Measurements from ENCODE around the gene ITGB7. TPM values are rescaled to one million over a fixed set of nuclear protein-coding genes. Genes with fewer than 3 reads are reported as not detected.

ITGB7 gene
- total and polyA plus RNA-seq, 9 of the 15 experiments (the other 6 are each of a cell fraction or from before 2014, with no cell fraction given) = 0.06 to 2.0 (median 0.67) TPM

GRCh38 chr12:53180220-53180930 lies 26.7 kb downstream of the ITGB7 start, which contains the start of the genes CSAD and ZNF740:
Gene CSAD (minus strand): TSS chr12:53180925. CDS start chr12:53173470, 7,455 bp downstream.
Gene ZNF740 (plus strand): TSS chr12:53180722. CDS start chr12:53181984, 1,262 bp downstream.
- Histone ChIP-seq H3K4me1 (replicated peaks in 1 of 2; ENCODE audit: control insufficient read depth in 2 of 2, insufficient read depth in 2 of 2, low read length in 2 of 2) (peaks cover 16 to 26% of the 10 kb centered on the region in 2 experiments; a peak in 4 of 5 replicates), H3K27me3 (ENCODE audit: control insufficient read depth in 2 of 2, insufficient read depth in 2 of 2, low read length in 2 of 2) (no peaks in the 10 kb centered on the region), H3K9ac (ENCODE audit: insufficient read depth in 1 of 2, low read depth in 2 of 2, low read length in 2 of 2) (peak within 1 kb of the TSS; percentile 82 to 100), H3K4me2 (ENCODE audit: insufficient read depth, low read length) (peak within 1 kb of the TSS; percentile 92), H4K20me1 (replicated peaks; ENCODE audit: control insufficient read depth, insufficient read depth, low read length) (no peaks in the 10 kb centered on the region), H2AFZ (ENCODE audit: low read depth, low read length) (peak within 1 kb of the TSS; percentile 87), H3K79me2 (ENCODE audit: control insufficient read depth, insufficient read depth, low read length) (peaks cover 34% of the 10 kb centered on the region), H3K4me3 (peak within 1 kb of the TSS; percentile 75), H3K9me1 (ENCODE audit: control insufficient read depth, insufficient read depth, low read length) (no peaks in the 10 kb centered on the region), H3K9me3 (replicated peaks; ENCODE audit: control insufficient read depth, insufficient read depth, low read depth, low read length) (peaks cover 5% of the 10 kb centered on the region), H3K36me3 (ENCODE audit: control insufficient read depth, insufficient read depth, low read length) (peaks cover 37% of the 10 kb centered on the region), H3K27ac (ENCODE audit: extremely low read depth, low read depth, low read length) (peak within 1 kb of the TSS; percentile 86)
- DNase-seq (ENCODE audit: extremely low read depth in 1 of 4, low spot score in 3 of 4) = peak; percentile 96 to 99 (median 97)
- peak; percentile 93 for FAIRE-seq
- under 1% methylated on average over 56 of the region's 70 CpGs for WGBS (ENCODE audit: insufficient coverage, low coverage, missing lambda C conversion rate)
- in situ Hi-C loops (cut with MboI) = loop anchor here (10.0 kb wide), 1 partner anchor 756 kb away; no protein-coding TSS in a partner anchor
- ChIA-PET POLR2A (interaction anchor here (0.5 to 2.3 kb wide), 12 partner anchors 9 to 533 kb away, joined by 3 to 8 read pairs (median 4); partner anchors contain the start of genes ESPL1 and SPRYD3), CTCF (ENCODE audit: low intra/inter-chr PET ratio) (interaction anchor here (0.7 kb wide), 1 partner anchor 14 kb away, joined by 4 read pairs; no protein-coding TSS in a partner anchor)
- BruUV-seq (replicated peaks) = no TSS peak
- intact Hi-C loops (cut with micrococcal nuclease) = loop anchor here (2.0 kb wide), 1 partner anchor 40 kb away; no protein-coding TSS in a partner anchor
- ATAC-seq = peak; percentile 98
- TF ChIP-seq RB1 (IDR thresholded peaks at IDR 0.05; ENCODE audit: low read depth) (peak; percentile 74), ZNF639 (CRISPR knock-in tag; conservative IDR thresholded peaks at IDR 0.05 in 1 of 2, IDR thresholded peaks at IDR 0.05 in 1 of 2) (peak in 1 of 2 experiments; percentile 98; a peak in 2 of 4 replicates), TRIM25 (IDR thresholded peaks at IDR 0.05; ENCODE audit: borderline replicate concordance) (no peak), TAF1 (IDR thresholded peaks at IDR 0.05; ENCODE audit: control insufficient read depth, extremely low read depth, insufficient read depth, low read length, severe bottlenecking) (peak; percentile 85), KLF1 (tag; IDR thresholded peaks at IDR 0.05) (peak; percentile 13; the same call in 1 of the 2 replicates), U2AF1 (optimal IDR thresholded peaks at IDR 0.05; ENCODE audit: low read depth, low read length) (peak; percentile 64), SIN3A (IDR thresholded peaks at IDR 0.05; ENCODE audit: borderline replicate concordance in 2 of 2, control insufficient read depth in 1 of 2, low read depth in 2 of 2, low read length in 2 of 2) (peak in 1 of 2 experiments; percentile 60; a peak in 2 of 4 replicates), KLF13 (tag; IDR thresholded peaks at IDR 0.05; ENCODE audit: borderline replicate concordance, low read depth) (peak; percentile 54; the same call in 1 of the 2 replicates), PTBP1 (IDR thresholded peaks at IDR 0.05; ENCODE audit: low read depth, low read length) (no peak), TEAD1 (CRISPR knock-in tag; IDR thresholded peaks at IDR 0.05) (0 out of 4 replicates have a peak, but pooled peaks of 1 of the 2 experiments have one; percentile 46), POLR2H (tag; IDR thresholded peaks at IDR 0.05; ENCODE audit: low read depth) (peak; percentile 79)
- TF ChIP-seq, protein P1, sequence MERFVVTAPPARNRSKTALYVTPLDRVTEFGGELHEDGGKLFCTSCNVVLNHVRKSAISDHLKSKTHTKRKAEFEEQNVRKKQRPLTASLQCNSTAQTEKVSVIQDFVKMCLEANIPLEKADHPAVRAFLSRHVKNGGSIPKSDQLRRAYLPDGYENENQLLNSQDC (CRISPR knock-in tag; IDR thresholded peaks at IDR 0.05) = 0 out of 2 replicates have a peak, but pooled peaks have one; percentile 10
- TF ChIP-seq, protein P2, sequence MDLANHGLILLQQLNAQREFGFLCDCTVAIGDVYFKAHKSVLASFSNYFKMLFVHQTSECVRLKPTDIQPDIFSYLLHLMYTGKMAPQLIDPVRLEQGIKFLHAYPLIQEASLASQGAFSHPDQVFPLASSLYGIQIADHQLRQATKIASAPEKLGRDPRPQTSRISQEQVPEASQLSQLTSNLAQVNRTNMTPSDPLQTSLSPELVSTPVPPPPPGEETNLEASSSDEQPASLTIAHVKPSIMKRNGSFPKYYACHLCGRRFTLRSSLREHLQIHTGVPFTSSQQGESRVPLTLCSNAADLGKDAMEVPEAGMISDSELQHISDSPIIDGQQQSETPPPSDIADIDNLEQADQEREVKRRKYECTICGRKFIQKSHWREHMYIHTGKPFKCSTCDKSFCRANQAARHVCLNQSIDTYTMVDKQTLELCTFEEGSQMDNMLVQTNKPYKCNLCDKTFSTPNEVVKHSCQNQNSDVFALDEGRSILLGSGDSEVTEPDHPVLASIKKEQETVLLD (IDR thresholded peaks at IDR 0.05) = peak; percentile 37; the same call in 1 of the 2 replicates
